Measurements from ENCODE around the gene VEPH1.

Gene VEPH1

GRCh38 chr3:157259825-157260224, 243.4 kb downstream of the VEPH1 start:
- DNase-seq (ENCODE audit: low spot score): no peak

- no peak for DNase-seq (ENCODE audit: low spot score)
These were observed 246.1 kb downstream of the VEPH1 start for GRCh38 chr3:157257101-157257500.

- DNase-seq (ENCODE audit: low spot score): no peak
These were observed 247.4 kb downstream of the VEPH1 start for GRCh38 chr3:157255797-157256196.

- DNase-seq (ENCODE audit: low spot score): no peak
These were observed 251.5 kb downstream of the VEPH1 start for GRCh38 chr3:157251685-157252084.

- no peak for DNase-seq (ENCODE audit: low spot score)
These were observed 253.6 kb downstream of the VEPH1 start for GRCh38 chr3:157249606-157250005.

GRCh38 chr3:157248590-157249422, 254.4 kb downstream of the VEPH1 start:
- no peak for DNase-seq (ENCODE audit: low spot score)

- DNase-seq (ENCODE audit: low spot score): no peak
These were observed 255.8 kb downstream of the VEPH1 start for GRCh38 chr3:157247391-157247790.

- no peak for DNase-seq (ENCODE audit: low spot score)
These were observed 260.4 kb downstream of the VEPH1 start for GRCh38 chr3:157242836-157243235.

- no peak for DNase-seq (ENCODE audit: low spot score)
These were observed 261.6 kb downstream of the VEPH1 start for GRCh38 chr3:157241599-157241998.

- no peak for DNase-seq (ENCODE audit: low spot score)
These were observed 262.8 kb downstream of the VEPH1 start for GRCh38 chr3:157240408-157240807.

- peak; percentile 65 for DNase-seq (ENCODE audit: low spot score)
These were observed 264.0 kb downstream of the VEPH1 start for GRCh38 chr3:157239082-157239704.

GRCh38 chr3:157238457-157238856, 264.8 kb downstream of the VEPH1 start:
- DNase-seq (ENCODE audit: low spot score): no peak

- no peak for DNase-seq (ENCODE audit: low spot score)
These were observed 265.3 kb downstream of the VEPH1 start for GRCh38 chr3:157237886-157238285.

GRCh38 chr3:157235291-157235690, 267.9 kb downstream of the VEPH1 start:
- no peak for DNase-seq (ENCODE audit: low spot score)

- no peak for DNase-seq (ENCODE audit: low spot score)
These were observed 269.3 kb downstream of the VEPH1 start for GRCh38 chr3:157233923-157234322.

- DNase-seq (ENCODE audit: low spot score): no peak
These were observed 271.1 kb downstream of the VEPH1 start for GRCh38 chr3:157232141-157232540.

- DNase-seq (ENCODE audit: low spot score): no peak
These were observed 272.1 kb downstream of the VEPH1 start for GRCh38 chr3:157231071-157231470.

GRCh38 chr3:157226173-157226847, 276.9 kb downstream of the VEPH1 start:
- no peak for DNase-seq (ENCODE audit: low spot score)

GRCh38 chr3:157225001-157225400, 278.2 kb downstream of the VEPH1 start:
- no peak for DNase-seq (ENCODE audit: low spot score)

- no peak for DNase-seq (ENCODE audit: low spot score)
These were observed 282.3 kb downstream of the VEPH1 start for GRCh38 chr3:157220883-157221282.

GRCh38 chr3:157220211-157220610, 283.0 kb downstream of the VEPH1 start:
- DNase-seq (ENCODE audit: low spot score): no peak

- DNase-seq (ENCODE audit: low spot score): no peak
These were observed 284.0 kb downstream of the VEPH1 start for GRCh38 chr3:157219215-157219614.
